GM21825 (cell line): ENCODE data around the gene PFDN6.
A peak's percentile ranks its signal among the peaks of the same experiment; 100 is the strongest.

Source experiments
- ATAC-seq: cut with Tn5 transposase; IDR thresholded peaks from one replicate; pipeline ENCODE4 v1.9.1; 2021; ENCODE audit warnings: mild to moderate bottlenecking, moderate library complexity; ENCODE audit not compliant: unreplicated experiment

Gene PFDN6

DNA sequence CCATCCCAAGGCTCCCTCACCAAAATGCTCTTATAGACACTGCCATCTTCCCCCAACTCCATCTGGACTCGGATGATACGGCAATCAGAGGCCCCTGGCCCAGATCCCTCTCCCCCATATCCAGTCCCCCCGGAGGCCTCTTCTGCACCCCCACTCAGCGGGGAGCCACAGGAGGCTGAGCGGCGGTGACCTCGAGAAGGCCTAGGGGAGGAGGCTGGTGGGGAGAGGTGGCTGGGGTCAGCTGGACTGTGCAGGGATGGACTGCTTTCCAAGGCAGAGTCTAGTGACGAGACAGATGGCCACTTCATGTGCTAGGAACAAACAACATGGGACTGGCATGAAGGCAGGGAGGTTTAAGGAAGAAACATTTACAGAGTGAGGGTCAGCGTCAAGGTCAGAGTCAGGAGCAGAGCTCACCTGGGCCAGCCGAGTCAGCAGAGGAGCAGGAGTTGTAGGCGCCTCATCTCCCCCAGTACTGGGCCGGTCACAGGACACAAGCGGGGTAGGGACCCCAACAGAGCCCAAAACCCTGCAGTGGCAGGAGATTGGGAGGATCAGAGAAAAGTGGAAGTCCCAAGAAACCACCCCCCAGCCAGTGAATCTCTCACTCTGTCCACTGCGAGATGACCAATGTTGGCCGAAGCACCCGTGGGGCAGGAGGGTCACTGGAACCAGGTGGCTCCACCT lies 3.7 kb downstream of the PFDN6 start:
- ATAC-seq: no peak

DNA sequence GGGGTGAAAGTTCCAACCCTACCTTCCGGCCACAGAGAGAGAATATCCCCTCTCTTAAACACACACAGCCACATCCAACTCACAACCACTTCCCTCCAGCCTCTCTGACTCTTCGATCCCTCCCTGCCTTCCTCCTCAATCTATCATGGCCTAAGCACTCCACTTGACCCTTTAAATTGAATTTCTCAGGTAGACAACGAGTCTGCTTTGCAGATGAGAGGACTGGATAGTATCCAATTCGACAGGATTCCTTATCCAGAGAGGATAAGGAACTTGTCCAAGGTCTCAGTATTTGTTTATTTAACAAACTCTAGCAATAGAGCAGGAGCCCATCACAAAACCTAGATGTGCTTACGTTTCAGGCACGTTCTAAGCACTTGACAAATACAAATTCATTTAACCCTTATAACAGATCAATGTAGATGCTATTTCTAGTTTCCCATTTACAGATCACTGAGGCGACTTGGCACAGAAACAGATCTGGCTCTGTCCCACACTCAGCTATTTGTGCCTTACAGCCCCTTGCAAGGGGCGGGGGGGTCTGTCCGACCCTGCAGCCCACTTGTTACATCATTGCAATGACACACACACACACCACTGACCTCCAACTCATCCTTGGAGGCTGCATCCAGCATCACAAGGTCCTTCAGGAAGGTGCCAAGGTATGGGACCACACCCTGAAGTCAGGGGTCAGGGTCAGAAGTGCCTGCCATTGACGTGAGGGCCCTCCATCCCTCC lies 4.9 kb downstream of the PFDN6 start:
- ATAC-seq: no peak

DNA sequence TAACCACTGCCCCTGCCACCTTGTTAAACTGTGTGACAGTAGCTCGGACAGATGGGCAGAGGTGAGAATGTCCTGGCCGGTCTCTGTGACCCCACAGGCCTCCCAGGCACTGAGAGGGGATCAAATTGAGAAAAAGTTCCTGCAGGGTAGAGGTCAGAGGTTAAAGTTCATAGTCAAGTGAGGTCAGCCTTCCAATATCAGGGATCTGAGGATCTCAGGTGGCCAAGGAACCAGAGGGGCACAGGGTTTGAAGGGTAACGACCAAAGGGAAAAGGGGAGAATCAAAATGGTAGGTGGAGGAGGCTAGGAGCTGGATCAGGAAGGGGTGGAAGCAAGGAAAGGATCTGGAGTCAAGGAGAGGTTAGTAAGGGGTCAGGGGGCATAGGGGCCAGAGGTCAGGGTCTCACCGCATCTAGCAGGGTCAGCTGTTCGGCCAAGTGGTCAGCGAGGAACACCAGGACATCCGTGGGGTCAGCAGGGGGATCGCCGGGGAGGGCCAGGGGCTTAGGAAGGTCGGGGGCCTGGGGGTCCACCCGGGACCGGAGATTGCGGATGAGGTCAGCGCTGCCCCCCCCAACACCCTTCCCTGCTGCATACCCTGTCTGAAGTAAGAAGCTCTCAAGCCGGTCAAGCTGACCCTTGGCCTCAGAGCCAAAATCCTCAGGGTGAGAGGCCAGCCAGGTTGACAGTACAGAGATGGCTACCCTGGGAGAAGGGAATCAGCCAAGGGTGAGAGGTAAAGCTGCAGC lies 6.4 kb downstream of the PFDN6 start:
- no peak for ATAC-seq

DNA sequence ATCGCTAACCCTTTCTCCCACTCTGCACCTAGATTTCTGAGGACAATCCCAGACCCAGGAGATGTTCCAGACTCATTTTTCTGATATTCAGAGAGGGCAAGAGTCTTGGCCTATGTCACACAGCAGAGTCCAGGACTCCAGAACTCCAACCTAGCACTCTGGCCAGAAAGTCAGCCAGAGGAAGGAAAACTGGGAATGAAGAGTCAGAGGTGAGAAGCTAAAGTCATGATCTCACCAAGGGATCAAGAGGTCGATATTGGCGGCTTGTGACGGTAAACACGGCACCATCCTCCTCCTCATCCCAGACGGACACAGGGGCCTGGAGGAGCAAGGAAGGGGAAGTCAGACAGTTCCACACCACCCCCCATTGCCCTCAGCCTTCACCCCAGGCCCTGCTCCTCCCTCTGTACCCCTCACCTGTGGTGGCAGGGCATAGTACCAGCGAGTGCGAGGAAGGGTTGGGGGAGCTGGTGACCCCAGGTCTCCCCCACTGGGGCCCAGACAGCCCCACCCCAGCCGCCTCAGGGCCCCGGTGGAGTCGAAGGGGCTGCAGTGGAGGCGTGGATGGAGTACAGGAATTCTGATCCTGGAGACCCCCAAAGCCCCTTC lies 7.5 kb downstream of the PFDN6 start:
- no peak for ATAC-seq

GRCh38 chr6:33297406-33297955 lies 8.1 kb downstream of the PFDN6 start:
- ATAC-seq: no peak

DNA sequence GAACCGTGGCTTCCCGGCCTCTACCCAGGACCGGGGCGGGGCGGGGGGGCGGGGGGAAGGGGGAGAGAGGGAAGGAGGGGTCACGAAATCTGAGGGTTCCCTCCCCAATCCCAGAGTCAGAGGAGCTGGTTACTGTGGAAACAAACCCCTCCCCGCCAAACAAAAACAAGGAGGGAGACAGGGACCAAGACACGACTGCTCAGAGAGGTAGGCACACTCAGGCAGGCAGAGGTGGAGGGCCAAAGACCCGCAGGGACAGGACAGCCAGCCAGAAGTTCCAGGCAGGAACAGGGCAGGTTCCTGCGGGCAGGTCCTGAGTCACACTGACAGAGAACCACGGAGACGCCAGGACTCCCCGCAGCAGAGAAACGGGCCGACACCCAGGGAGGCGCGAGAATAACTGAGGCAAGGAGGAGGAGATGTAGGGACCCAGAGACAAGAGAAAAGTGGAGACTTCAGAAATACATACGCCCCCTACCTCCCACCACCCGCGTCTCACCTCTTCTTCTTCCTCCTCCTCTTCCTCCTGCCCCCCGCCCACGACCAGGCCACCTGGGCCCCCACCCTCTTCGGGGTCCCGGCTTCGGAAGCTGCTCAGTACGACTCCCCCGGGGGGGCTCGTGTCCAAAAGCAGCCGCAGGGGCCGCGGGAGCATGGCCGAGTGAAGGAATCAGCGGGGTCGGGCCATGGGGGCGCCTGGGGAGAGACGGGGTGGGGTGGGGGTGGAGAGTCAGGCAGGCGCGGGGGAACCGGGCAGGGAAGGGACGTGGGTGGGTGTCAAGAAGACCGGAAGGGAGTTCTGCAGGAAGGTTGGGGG lies 8.8 kb downstream of the PFDN6 start:
- no peak for ATAC-seq

GRCh38 chr6:33298773-33299236 lies 9.4 kb downstream of the PFDN6 start, which contains the start of gene RGL2:
Gene RGL2 (minus strand): TSS chr6:33298942. CDS start chr6:33298610, 332 bp downstream.
- ATAC-seq: no peak

- peak; percentile 59 for ATAC-seq
Observed at GRCh38 chr6:33299237-33299944, 10.0 kb downstream of the PFDN6 start.

DNA sequence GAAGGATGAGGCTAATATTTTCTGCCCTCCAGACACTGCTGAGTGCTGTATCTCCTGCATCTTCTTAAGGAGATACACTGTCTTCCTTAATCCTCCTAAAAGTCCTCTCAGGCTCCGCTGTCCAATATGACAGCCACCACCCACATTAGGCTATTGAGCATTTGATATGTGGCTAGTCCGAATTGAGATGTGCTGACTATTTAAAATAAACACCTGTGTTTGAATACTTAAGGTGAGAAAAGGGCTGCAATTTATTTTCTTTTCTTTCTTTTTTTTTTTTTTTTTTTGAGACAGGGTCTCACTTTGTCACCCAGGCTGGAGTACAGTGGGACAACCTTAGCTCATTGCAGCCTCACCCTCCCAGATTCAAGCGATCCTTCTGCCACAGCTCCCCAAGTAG lies 12.5 kb downstream of the PFDN6 start:
- ATAC-seq: no peak

DNA sequence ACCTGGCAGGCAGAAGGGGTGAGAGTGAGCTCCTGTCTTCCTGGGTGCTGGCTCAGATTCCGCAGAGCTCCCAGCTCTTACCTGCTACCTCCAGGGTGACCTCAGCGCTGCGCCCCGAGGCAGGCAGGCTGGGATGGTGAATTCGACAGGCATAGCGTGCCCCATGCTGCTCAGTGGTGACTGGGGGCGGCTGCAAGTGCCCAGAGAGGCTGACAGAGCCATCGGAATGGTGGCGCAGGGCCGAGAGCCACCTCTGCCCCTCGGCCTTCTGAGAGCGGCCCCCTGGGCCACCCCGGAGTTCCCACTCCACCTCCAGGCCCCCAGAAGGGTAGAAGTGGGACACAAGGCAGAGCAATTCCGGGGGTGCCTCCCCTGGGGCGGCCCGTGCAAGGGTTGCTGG lies 14.8 kb downstream of the PFDN6 start:
- no peak for ATAC-seq

- no peak for ATAC-seq
Observed at GRCh38 chr6:33305052-33305451, 15.7 kb downstream of the PFDN6 start.

DNA sequence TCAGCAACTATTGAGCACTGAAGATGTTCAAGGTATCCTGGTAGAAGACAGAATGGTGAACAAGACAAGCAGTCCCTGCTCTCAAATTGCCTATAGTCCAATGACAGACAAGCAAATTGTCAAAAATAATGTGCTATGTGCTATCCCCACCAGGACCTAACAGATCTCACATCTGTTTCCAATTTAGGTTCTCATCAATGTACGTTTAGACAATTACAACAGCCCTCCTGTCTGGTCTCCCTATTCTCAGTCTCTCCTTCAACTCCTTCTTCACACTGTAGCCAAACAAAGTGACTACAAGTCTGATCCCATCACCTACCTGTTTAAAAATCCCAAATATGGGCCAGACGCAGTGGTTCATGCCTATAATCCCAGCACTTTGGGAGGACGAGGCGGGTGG lies 17.0 kb downstream of the PFDN6 start:
- ATAC-seq: no peak

DNA sequence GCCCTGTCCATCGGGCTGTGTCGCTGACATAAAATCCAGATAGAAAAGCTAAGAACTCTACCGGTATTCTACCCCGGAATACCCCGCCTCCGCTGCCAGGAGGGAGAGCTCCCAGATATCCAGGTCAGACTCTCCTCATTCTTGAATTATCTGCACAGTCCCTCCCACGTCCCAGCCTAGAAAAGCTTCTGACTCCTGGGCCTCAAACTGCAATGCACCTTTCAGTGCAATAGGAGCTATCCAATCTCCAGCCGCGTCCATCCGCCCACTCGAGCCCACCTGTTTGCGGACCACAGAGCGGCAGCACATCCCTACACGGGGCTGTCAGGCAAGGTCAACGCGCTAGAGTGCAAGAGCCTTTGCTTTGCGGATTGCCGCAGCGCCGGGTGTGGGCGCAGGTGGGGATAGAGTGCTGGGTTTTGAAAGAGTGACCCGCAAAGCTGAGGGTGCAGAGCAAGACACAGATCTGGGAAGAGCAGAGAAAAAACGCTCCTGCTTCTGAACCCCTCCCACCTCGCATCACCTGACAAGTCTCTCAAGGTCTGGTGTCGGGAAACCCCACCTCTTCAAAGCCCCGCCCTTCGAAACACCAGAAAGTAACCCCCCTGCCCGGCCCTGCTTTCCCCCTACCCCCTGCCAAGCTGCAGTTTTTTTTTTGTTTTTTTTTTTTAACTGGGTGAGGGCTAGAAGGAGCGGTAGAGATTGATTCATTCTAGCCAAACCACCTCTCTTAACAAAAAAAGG lies 23.1 kb downstream of the PFDN6 start:
- peak; percentile 27 for ATAC-seq

DNA sequence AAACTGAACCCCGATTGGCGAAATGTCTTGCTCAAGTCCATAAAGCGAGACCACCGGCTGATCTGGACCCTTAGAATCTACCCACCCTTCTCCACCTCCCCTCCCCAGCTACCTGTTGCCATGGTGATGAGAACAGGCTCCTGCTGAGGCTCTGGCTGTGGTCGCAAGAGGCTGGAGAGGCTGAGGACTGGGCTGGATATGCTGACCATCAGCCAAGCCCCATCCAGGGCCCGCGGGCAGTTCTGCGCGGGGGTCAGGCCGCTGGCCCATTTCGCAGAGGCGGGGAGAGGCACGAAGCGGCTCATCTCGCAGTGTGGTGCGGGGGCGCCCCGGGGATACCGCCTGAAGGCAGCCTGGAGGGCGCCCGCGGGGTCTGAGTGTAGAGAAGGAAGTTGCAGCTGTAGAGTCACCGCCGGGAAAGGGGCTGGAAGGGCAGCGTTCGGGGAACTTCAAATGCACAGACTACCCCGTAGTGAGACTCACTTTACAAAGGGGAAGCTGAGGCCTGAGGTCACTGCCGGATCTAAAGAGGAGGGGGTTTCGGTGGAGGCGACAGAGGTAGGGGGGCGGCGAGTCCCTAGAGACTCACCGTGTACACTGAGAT lies 23.8 kb downstream of the PFDN6 start:
- ATAC-seq: no peak

DNA sequence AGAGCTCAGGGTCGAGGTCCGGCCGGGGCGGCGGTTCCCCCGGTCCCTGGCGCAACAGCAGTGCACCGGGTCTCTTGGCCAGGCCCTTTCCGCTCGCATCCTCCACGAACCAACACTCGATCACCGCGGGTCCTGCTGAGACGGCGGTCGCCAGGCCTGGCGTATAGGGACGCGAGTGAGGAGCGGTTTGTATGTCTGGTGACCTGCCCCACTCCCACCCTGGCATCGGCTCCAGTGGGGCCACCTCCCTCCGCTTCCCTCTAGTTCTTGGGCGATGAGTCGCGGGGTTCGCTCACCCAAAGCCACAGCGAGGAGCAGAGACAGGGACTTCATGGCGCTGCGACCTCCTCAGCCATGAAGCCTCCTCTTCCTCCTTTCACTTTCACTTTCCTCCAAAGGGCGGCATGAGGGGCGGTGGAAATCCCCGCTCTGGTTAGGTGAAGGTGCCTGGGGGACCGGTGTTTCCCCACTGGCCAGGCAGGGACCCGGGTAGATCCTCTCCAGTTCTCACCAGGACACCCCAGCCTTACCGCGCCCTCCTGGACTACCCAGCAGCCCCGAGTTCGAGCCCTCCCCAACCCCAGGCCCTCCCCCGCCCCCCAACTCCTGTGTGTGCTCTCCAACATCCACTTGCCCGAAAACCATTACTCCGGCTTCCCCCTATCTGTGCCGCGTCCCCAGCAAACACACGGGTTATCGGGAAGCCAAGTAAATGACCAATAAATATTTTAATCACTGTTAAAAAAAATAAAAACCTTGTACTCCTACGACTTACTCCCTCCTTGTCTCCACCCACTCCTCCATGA lies 24.5 kb downstream of the PFDN6 start, which contains the start of gene TAPBP:
Gene TAPBP, minus strand, starts transcription at position 370 of the 806 bp plus-strand sequence. Its CDS starts 37 bp downstream, at position 333.
- peak; percentile 39 for ATAC-seq

GRCh38 chr6:33314515-33314942 lies 25.1 kb downstream of the PFDN6 start:
- ATAC-seq: no peak
